HG03066 (cell line): ENCODE measurements around the gene SOX13.
"Not testable (repeated sequence)": the region's sequence is repeated elsewhere in the genome, so short reads cannot be mapped to it uniquely, and the experiment has no call there.

Experiments
- ATAC-seq: cut with Tn5 transposase; IDR thresholded peaks from one replicate; pipeline ENCODE4 v1.9.1; 2021; ENCODE audit warnings: low read depth; ENCODE audit not compliant: unreplicated experiment

The SOX13 gene

GRCh38 chr1:204084247-204084772 lies 11.4 kb downstream of the SOX13 start:
- no peak for ATAC-seq

GRCh38 chr1:204085876-204086275 lies 13.0 kb downstream of the SOX13 start:
- no peak for ATAC-seq

DNA sequence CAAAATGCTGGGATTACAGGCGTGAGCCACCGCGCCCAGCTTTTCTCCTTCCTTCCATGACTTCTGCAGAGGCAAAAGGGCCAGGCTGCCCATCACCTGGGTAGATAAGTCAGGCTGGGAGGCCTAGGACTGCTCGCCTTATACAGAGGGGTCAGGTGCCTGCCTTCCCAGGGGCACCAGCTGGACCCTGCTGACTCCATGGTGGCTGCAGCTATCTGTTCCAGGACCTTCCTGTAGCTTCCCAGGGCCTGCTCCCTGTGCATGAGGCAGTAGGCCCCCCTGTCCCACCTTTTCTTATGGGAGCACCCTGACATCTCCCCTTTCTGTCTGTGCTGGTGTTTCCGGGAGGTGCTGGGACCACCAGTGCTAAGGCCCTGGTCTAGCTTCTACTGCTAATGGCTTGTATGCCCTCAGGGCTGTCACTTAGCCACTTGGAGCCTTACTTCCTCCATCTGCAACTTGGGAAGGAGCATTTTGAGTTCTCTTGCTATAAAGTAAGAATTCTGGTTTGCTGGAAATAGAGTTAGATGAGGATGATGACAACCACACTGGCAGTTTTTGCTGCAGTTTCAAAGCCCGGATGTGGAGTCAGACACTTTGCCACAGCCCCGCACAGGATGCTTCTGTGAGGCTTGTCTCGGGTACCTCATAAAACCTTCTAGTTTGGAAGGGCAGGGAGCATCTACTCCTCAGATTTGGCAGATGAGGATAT lies 14.4 kb downstream of the SOX13 start:
- ATAC-seq, result no peak

DNA sequence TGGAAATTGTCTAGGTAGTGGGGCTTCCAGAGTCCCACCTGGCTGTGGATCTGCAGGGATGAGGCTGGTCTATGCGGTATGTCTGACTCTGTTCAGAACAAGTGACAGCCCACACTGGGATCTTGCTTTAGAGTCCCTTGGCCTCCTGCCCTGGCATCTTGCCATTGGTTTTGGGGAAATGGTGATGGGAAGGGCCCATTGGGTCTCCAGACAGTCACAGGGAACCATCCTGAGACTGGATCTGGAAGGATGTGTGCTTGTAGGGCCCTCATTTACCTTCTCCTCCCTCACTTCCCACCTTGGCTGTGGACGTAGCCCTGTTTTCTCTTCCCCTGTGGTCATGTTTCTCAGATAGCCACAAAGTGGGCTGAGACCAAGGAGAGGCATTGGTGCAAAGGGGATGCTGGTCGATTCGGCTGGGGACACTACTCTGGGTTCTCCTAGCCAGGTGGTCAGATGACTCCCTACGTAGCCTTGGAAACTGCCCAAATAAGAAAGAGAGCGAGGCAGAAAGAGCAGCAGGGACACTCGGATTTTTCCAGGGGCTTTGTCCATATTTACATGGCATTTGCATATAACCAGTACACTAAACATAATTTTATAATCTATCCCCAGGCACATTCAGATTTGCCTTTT lies 15.1 kb downstream of the SOX13 start:
- no peak for ATAC-seq

DNA sequence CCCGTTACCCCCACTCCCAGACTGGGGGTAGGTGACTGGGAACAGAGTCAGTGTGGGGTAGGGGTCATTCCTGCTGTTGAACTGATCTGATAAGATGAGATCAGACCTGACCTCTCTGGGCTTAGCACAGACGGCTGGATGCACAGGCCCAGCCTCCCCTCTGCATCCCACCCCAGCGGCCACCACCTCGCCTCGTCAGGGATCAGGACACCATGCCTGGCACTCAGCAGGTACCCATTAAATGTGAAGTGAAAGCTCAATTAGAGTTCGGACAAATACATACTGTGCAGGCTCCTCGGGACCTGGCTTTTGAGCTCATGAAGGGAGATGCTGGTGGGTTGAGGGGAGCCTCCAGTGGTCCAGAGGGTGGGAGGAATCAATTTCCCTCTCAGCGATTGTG lies 15.7 kb downstream of the SOX13 start:
- ATAC-seq, result no peak

DNA sequence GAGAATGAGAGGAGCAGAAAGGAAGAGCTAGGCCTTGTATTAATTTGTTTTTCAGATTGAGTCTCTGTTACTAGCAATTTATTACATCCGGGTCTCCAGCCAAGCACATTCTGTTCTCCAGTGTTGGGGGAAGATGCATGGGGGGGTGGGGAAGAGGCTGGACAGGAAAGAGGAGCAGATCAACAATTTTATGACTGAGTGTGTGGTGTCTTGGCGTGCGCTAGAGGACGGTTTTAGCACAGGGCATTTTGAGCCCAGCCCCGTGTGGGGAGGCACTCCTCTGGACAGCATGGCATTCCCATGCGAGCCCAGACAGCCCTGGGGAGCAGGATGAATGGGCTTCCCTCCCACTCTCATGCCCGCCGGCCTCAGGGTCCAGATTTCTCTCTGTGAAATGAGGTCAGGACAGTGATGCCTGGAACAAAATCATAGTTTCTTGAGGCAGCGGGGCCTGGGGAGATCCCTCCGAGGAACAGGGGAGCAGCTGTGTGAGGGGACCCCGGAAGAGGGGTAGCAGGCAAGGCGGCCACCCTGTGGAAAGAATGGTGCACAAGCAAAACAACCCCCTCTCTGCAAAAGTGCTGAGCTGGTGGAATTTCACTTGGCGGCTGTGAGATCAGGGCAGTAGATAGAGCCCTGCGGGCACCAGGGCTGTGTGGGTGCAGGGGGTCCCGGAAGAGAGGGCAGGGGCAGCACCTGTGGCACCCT lies 16.3 kb downstream of the SOX13 start:
- ATAC-seq, result no peak

DNA sequence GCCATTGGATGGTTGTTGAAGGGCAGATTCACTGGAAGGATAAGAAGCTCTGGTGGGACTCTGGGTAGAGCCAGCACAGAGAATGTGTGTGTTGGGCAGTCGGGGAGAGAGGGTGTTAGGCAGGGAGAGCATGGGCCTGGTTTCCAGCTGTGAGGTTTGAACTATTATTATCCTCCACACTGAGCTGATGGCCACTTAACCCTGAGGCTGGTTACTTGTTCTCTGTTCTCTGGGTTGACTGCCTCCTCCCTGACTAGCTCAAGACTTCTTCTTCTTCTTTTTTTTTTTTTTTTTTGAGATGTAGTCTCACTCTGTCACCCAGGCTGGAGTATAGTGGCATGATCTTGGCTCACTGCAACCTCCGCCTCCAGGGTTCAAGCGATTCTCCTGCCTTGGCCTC lies 17.2 kb downstream of the SOX13 start:
- not testable (repeated sequence) for ATAC-seq

- ATAC-seq, result no peak
These were observed 18.2 kb downstream of the SOX13 start for GRCh38 chr1:204091066-204091465.

- ATAC-seq, result no peak
These were observed 18.9 kb downstream of the SOX13 start for GRCh38 chr1:204091787-204092312.

- ATAC-seq, result no peak
These were observed 19.9 kb downstream of the SOX13 start for GRCh38 chr1:204092632-204093420.

DNA sequence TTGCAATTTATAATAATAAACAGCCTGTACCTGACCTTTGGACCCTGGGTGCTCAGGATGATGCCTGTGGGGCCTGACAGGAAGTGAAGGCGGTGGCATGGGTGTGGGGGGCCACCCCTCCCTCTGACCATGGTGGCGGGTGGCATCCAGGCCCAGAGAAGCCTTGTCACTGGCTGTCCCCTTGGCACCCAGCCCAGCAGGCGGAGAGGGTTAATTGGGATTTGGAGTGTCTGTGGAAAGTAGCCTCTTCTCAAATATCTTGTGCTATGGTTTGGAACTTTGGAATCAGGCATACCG lies 20.5 kb downstream of the SOX13 start:
- ATAC-seq, result no peak

DNA sequence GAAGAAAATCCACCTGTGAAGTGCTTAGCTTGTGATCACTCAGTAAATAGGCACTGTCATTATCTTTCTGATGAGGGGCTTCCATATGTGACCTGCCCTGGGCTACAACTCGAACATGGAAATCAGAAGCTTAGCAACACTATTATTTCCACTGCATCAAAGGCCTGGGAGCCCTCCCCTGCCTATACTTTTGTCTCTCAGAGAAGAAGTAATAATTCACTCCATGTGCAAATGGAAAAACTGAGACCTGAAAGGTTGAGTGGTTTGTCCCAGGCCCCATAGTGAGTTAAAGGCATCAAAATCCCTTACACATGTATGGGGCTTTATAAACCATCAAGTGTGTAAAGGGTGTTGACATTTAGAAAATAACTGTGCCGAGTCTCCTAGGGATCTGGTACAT lies 20.9 kb downstream of the SOX13 start:
- ATAC-seq, result no peak

DNA sequence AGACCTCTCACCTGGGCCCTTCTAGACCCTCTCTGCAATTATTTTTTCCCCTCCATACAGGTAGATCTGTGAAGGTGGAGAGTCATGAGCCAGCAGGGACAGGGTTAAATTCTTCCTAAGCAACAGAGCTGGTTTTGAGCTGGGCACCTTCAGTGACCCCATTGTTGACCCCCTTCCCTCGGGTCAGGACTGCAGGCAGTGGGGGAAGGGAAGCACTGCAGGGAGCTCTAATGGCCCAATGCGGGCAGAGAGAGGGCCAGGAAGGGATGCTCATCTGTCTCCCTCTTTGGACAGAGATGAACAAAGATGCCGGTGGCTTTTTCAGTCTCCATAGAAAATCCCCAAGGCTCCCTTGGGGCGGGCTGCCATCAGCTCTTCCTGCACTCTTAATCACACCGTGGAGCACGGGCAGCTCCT lies 21.4 kb downstream of the SOX13 start:
- ATAC-seq, result no peak

DNA sequence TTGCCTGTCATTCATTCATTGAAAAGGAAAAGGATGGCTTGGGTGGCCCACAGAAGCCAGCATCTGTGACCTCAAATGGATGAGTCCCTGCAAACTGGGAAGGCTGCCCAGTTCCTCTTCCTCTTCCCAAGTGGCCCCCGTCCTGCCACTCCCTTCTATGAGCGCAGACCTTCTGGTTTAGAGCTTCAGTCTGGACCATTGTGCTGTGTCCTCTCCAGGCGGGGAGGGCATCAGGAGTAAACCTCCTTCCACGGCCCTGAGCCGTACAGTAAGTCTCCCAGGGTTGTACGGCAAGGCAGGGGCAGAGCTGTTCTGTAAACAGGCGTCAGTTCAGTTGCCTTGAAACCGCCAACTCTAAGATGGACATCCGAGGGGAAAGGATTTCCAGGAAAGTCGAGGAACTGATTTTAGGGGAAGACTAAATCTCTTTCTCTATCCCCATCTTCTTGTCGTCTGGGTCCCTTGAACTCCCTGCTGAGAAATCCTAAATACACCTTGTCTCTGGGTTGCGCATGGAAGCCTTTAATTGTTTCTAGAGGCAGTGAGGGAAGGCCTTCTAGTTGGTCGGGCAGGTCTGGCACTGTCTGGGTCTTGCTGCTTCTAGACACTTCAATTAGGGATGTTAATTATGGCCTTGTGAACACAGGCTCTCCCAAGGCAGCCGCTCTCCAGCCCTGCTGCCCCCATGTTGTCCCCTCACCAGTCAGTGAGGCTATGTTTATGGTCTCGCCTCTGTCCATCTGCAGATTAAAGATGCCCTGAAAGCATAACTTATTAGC lies 22.1 kb downstream of the SOX13 start:
- no peak for ATAC-seq

DNA sequence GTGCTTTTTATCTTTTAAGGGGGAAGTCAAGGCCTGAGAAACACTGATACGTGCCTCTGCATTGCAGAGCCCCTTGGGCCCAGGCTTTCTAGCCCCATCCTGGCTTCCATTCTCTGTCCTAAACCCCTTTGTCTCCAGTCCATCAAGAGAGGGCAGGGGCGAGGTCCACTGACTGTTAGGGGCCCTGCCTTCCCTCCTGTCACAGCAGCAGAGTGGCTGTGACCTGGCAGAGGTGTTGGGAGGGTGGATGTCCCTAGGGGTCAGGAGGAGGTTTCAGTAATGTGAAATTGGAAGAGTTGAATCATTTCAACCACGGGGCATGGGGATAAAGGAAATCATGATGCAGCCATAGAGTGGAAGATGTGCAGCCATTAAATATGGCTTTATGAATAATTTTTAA lies 24.0 kb downstream of the SOX13 start:
- no peak for ATAC-seq

GRCh38 chr1:204098683-204099082 lies 25.8 kb downstream of the SOX13 start:
- no peak for ATAC-seq

- not testable (repeated sequence) for ATAC-seq
These were observed 26.8 kb downstream of the SOX13 start for GRCh38 chr1:204099754-204100153.

DNA sequence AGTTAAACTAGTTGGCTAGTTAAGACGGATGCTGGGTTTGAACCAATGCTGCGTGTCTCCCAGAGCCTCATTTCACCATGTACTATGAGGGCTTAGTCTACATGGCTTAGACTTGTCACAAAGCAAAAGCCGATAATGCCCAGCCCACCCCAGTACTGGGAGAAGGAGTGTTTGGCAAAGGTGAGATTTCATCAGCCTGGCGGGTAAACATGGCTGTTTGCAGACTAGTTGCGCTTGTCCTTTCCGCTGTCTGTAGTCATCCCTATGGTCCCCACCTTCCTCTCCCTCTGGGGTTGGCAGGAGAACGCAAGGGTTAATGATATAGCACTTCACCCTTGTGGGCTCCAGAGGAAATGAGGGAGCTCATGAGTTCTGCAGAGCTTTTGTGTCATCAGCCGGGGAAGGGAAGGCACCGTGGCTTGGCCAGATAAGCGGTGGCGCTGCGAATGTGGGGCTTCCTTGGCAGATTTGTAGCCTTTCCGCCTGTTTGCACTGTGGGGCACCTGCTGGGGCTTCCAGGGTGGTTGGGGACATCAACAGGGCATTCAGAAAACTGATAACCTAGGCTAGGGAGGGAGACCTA lies 29.2 kb downstream of the SOX13 start:
- ATAC-seq, result no peak

GRCh38 chr1:204102739-204103430 lies 30.0 kb downstream of the SOX13 start:
- ATAC-seq, result no peak
